ENCODE data around the gene PAWR.

The PAWR gene

GRCh38 chr12:79561401-79562132, 129.2 kb downstream of the PAWR start:
- H3K4me3 ChIP-seq (ENCODE audit: extremely low read depth, insufficient read depth, low read length, poor library complexity, severe bottlenecking): no peak overlapping the region
- peaks cover 60% of the 10 kb centered on the region for H3K36me3 ChIP-seq (ENCODE audit: control insufficient read depth, insufficient read depth, low read length)
- 96 to 97% methylated on average over 35 of the region's 35 CpGs for WGBS, 2 experiments (ENCODE audit: insufficient coverage in 2 of 2)
- H3K27ac ChIP-seq (ENCODE audit: low read depth, low read length, severe bottlenecking): no peak overlapping the region
- peaks cover 23% of the 10 kb centered on the region for H3K9me3 ChIP-seq (ENCODE audit: control insufficient read depth, low read length)
- peaks cover 3% of the 10 kb centered on the region for H3K4me1 ChIP-seq (ENCODE audit: control insufficient read depth, insufficient read depth, low read length, poor library complexity, severe bottlenecking)

- no peak overlapping the region for H3K4me3 ChIP-seq (ENCODE audit: extremely low read depth, insufficient read depth, low read length, poor library complexity, severe bottlenecking)
- 96 to 98% methylated on average over 3 of the region's 6 CpGs for WGBS, 2 experiments (ENCODE audit: insufficient coverage in 2 of 2)
- no peak overlapping the region for H3K27ac ChIP-seq (ENCODE audit: low read depth, low read length, severe bottlenecking)
- no peaks in the 10 kb centered on the region for H3K4me1 ChIP-seq (ENCODE audit: control insufficient read depth, insufficient read depth, low read length, poor library complexity, severe bottlenecking)
- H3K36me3 ChIP-seq (ENCODE audit: control insufficient read depth, insufficient read depth, low read length): peaks cover 48% of the 10 kb centered on the region
- H3K9me3 ChIP-seq (ENCODE audit: control insufficient read depth, low read length): peaks cover 23% of the 10 kb centered on the region
These were observed 130.4 kb downstream of the PAWR start for GRCh38 chr12:79560225-79560889.

GRCh38 chr12:79559591-79559990, 131.2 kb downstream of the PAWR start:
- peaks cover 44% of the 10 kb centered on the region for H3K36me3 ChIP-seq (ENCODE audit: control insufficient read depth, insufficient read depth, low read length)
- WGBS, 2 experiments (ENCODE audit: insufficient coverage in 2 of 2): 86 to 92% methylated on average over 2 of the region's 2 CpGs
- peaks cover 17% of the 10 kb centered on the region for H3K9me3 ChIP-seq (ENCODE audit: control insufficient read depth, low read length)
- no peak overlapping the region for H3K27ac ChIP-seq (ENCODE audit: low read depth, low read length, severe bottlenecking)
- no peak overlapping the region for H3K4me3 ChIP-seq (ENCODE audit: extremely low read depth, insufficient read depth, low read length, poor library complexity, severe bottlenecking)
- H3K4me1 ChIP-seq (ENCODE audit: control insufficient read depth, insufficient read depth, low read length, poor library complexity, severe bottlenecking): no peaks in the 10 kb centered on the region

DNA sequence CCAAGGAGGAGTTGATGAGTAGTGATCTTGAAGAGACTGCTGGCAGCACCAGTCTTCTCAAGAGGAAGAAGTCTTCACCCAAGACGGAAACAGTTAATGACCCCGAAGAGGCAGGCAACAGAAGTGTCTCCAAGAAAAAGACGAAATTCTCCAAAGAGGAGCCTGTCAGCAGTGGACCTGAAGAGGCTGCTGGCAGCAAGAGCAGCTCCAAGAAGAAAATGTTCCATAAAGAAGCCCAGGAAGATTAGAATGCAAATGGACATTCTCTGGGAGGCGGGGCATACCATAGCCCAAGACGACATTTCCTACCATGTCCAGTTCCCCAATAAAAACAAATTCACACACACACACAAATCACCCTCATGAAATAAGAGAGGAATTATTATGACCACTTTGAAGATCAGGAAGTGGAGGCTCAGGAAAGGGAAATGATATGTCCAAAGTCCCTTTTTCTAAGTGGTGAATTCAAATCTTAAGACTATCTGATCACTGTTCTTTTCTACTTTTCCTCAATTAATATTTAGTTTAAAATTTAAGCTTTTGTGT, 131.8 kb downstream of the PAWR start:
- H3K9me3 ChIP-seq (ENCODE audit: control insufficient read depth, low read length): peaks cover 14% of the 10 kb centered on the region
- no peak overlapping the region for H3K4me3 ChIP-seq (ENCODE audit: extremely low read depth, insufficient read depth, low read length, poor library complexity, severe bottlenecking)
- H3K36me3 ChIP-seq (ENCODE audit: control insufficient read depth, insufficient read depth, low read length): peaks cover 43% of the 10 kb centered on the region
- H3K27ac ChIP-seq (ENCODE audit: low read depth, low read length, severe bottlenecking): no peak overlapping the region
- H3K4me1 ChIP-seq (ENCODE audit: control insufficient read depth, insufficient read depth, low read length, poor library complexity, severe bottlenecking): no peaks in the 10 kb centered on the region
- 87 to 92% methylated on average over 3 of the region's 5 CpGs for WGBS, 2 experiments (ENCODE audit: insufficient coverage in 2 of 2)

GRCh38 chr12:79557690-79558315, 133.0 kb downstream of the PAWR start:
- H3K4me1 ChIP-seq (ENCODE audit: control insufficient read depth, insufficient read depth, low read length, poor library complexity, severe bottlenecking): no peaks in the 10 kb centered on the region
- H3K9me3 ChIP-seq (ENCODE audit: control insufficient read depth, low read length): peaks cover 14% of the 10 kb centered on the region
- H3K4me3 ChIP-seq (ENCODE audit: extremely low read depth, insufficient read depth, low read length, poor library complexity, severe bottlenecking): no peak overlapping the region
- no CpG with 5 or more reads among the region's 1 CpG for WGBS, 2 experiments (ENCODE audit: insufficient coverage in 2 of 2)
- H3K27ac ChIP-seq (ENCODE audit: low read depth, low read length, severe bottlenecking): no peak overlapping the region
- peaks cover 42% of the 10 kb centered on the region for H3K36me3 ChIP-seq (ENCODE audit: control insufficient read depth, insufficient read depth, low read length)

GRCh38 chr12:79555028-79555925, 135.5 kb downstream of the PAWR start:
- Histone ChIP-seq H3K36me3 (ENCODE audit: control insufficient read depth, insufficient read depth, low read length) (peaks cover 34% of the 10 kb centered on the region), H3K4me1 (ENCODE audit: control insufficient read depth, insufficient read depth, low read length, poor library complexity, severe bottlenecking) (no peaks in the 10 kb centered on the region), H3K9me3 (ENCODE audit: control insufficient read depth, low read length) (no peaks in the 10 kb centered on the region), H3K4me3 (ENCODE audit: extremely low read depth, insufficient read depth, low read length, poor library complexity, severe bottlenecking) (no peak overlapping the region), H3K27ac (ENCODE audit: low read depth, low read length, severe bottlenecking) (no peak overlapping the region)
- 83% methylated on average over 1 of the region's 3 CpGs; no CpG with 5 or more reads in 1 of the 2 experiments for WGBS, 2 experiments (ENCODE audit: insufficient coverage in 2 of 2)

DNA sequence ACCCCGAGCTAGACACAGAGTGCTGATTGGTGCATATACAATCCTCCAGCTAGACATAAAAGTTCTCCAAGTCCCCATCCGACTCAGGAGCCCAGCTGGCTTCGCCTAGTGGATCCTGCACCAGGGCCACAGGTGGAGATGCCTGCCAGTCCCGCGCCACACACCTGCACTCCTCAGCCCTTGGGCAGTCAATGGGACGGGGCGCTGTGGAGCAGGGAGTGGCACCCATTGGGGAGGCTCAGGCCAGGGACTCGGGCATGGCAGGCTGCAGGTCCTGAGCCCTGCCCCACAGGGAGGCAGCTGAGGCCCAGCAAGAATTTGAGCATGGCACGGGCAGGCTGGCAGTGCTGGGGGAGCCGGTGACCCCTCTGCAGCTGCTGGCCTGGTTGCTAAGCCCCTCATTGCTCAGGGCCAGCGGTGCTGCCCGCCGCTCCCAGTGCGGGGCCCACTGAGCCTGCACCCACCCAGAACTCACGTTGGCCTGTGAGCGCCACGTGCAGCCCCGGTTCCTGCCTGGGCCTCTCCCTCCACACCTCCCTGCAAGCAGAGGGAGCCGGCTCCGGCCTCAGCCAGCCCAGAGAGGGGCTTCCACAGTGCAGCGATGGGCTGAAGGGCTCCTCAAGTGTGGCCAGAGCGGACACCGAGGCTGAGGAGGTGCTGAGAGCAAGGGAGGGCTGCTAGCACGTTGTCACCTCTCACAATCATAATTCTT, 136.7 kb downstream of the PAWR start:
- Histone ChIP-seq H3K36me3 (ENCODE audit: control insufficient read depth, insufficient read depth, low read length) (peaks cover 32% of the 10 kb centered on the region), H3K27ac (ENCODE audit: low read depth, low read length, severe bottlenecking) (no peak overlapping the region)
- WGBS, 2 experiments (ENCODE audit: insufficient coverage in 2 of 2): 91 to 97% methylated on average over 14 to 18 of the region's 24 CpGs

DNA sequence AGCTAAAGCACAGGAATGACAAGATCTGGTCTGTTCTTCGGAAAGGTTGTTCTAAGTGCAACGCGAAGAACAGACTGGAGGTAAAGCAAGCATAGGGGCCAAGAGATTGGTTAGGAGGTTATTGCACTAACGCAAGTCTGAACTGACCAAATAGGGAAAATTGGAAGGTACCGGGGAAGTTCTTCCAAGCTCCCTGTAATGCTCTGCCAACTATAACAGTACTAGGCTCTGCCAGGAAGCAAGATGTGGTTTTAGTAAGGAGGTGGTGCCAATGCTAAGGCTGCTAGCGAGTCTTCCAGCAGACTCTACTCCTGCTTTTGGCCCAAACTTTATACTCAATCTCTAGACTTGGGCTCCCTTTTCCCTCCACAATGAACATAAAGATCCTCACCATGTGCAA, 138.6 kb downstream of the PAWR start:
- peaks cover 32% of the 10 kb centered on the region for H3K36me3 ChIP-seq (ENCODE audit: control insufficient read depth, insufficient read depth, low read length)
- H3K9me3 ChIP-seq (ENCODE audit: control insufficient read depth, low read length): no peaks in the 10 kb centered on the region
- peaks cover 26% of the 10 kb centered on the region for H3K4me1 ChIP-seq (ENCODE audit: control insufficient read depth, insufficient read depth, low read length, poor library complexity, severe bottlenecking)
- H3K27ac ChIP-seq (ENCODE audit: low read depth, low read length, severe bottlenecking): no peak overlapping the region
- no peak overlapping the region for H3K4me3 ChIP-seq (ENCODE audit: extremely low read depth, insufficient read depth, low read length, poor library complexity, severe bottlenecking)
- 98 to 100% methylated on average over 2 to 4 of the region's 6 CpGs for WGBS, 2 experiments (ENCODE audit: insufficient coverage in 2 of 2)

More for the DNA sequence above, 136.7 kb downstream of the PAWR start:
- no peak overlapping the region for H3K4me3 ChIP-seq (ENCODE audit: extremely low read depth, insufficient read depth, low read length, poor library complexity, severe bottlenecking)
- peaks cover 7% of the 10 kb centered on the region for H3K4me1 ChIP-seq (ENCODE audit: control insufficient read depth, insufficient read depth, low read length, poor library complexity, severe bottlenecking)
- no peaks in the 10 kb centered on the region for H3K9me3 ChIP-seq (ENCODE audit: control insufficient read depth, low read length)

GRCh38 chr12:79549531-79550271, 141.1 kb downstream of the PAWR start:
- 92 to 97% methylated on average over 3 of the region's 4 CpGs for WGBS, 2 experiments (ENCODE audit: insufficient coverage in 2 of 2)
- Histone ChIP-seq H3K4me3 (ENCODE audit: extremely low read depth, insufficient read depth, low read length, poor library complexity, severe bottlenecking) (no peak overlapping the region), H3K9me3 (ENCODE audit: control insufficient read depth, low read length) (no peaks in the 10 kb centered on the region), H3K27ac (ENCODE audit: low read depth, low read length, severe bottlenecking) (no peak overlapping the region), H3K4me1 (ENCODE audit: control insufficient read depth, insufficient read depth, low read length, poor library complexity, severe bottlenecking) (peaks cover 44% of the 10 kb centered on the region), H3K36me3 (ENCODE audit: control insufficient read depth, insufficient read depth, low read length) (peaks cover 29% of the 10 kb centered on the region)

All from mesodermal cell (in vitro differentiated cells).